ENCODE measurements around the gene CTDSP2. TPM values are rescaled to one million over a fixed set of nuclear protein-coding genes. Genes with fewer than 3 reads are reported as not detected.

Gene CTDSP2
- total and polyA plus RNA-seq, 12 donors: 31.2 to 138 (median 82.7) TPM

DNA sequence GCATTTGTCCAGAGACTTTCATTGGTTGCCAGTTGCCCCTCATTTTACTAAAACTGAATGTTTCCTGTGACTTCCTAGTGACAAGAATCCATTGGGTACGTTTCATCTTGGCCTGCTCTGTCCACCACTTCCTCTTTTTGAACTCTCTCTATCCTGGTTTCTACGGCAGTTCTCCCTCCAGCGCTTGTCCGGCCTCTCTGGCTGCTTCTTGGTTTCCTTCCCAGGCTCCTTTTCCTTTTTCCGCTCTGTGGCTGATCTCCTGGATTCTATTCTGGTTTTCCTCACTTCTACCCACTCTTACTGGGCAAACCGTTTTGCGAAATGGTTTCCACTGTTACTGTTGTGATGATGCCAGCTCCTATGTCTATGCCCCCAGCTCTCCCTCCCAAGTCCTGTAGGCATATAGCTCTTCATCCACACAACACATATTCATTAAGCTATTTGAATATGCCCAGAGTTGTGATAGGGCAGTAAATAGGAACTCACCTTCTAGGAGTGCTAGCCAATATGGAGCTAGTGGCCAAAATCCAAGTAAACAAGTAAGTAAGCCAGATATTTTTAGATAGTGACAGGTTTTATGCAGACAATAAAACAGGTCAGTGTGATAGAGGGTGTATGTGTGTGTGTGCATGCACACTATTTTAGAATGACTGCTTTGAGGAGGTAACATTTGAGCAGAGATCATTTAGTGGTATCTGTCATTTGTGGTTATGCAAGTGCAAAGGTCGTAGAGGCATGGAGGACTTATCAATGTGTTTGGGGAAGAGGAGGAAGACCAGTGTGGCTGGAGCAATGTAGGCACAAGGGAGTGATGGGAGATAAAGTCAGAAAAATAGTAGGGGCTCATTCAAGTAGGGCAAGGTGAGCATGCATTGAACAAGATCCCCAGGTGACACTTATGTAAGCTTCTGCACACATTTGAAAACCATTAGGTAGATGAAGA lies 27.9 kb upstream of the CTDSP2 start:
- 46 to 53% methylated on average over 8 of the region's 8 CpGs for WGBS, 2 donors
- intact Hi-C loops (cut with DNase I): no loop called here
- no peaks in the 10 kb centered on the region for H3K9me3 ChIP-seq
- ATAC-seq (peak in 7 of 8 donors; percentile 40 to 81 (median 54)), DNase-seq (no peak)
- no peaks in the 10 kb centered on the region for H3K36me3 ChIP-seq
- H3K4me3 ChIP-seq: no peak overlapping the region
- H3K27me3 ChIP-seq: no peaks in the 10 kb centered on the region
- peaks cover 6 to 33% (median 23%) of the 10 kb centered on the region in 9 donors for H3K4me1 ChIP-seq
- TF ChIP-seq, protein P1, sequence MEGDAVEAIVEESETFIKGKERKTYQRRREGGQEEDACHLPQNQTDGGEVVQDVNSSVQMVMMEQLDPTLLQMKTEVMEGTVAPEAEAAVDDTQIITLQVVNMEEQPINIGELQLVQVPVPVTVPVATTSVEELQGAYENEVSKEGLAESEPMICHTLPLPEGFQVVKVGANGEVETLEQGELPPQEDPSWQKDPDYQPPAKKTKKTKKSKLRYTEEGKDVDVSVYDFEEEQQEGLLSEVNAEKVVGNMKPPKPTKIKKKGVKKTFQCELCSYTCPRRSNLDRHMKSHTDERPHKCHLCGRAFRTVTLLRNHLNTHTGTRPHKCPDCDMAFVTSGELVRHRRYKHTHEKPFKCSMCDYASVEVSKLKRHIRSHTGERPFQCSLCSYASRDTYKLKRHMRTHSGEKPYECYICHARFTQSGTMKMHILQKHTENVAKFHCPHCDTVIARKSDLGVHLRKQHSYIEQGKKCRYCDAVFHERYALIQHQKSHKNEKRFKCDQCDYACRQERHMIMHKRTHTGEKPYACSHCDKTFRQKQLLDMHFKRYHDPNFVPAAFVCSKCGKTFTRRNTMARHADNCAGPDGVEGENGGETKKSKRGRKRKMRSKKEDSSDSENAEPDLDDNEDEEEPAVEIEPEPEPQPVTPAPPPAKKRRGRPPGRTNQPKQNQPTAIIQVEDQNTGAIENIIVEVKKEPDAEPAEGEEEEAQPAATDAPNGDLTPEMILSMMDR (IDR thresholded peaks at IDR 0.05): no peak
- peak overlapping the region in 8 of 10 donors; percentile 47 to 72 (median 56) for H3K27ac ChIP-seq

GRCh38 chr12:57872362-57872761 lies 25.8 kb upstream of the CTDSP2 start:
- no peak overlapping the region for H3K27ac ChIP-seq
- intact Hi-C loops (cut with DNase I): no loop called here
- H3K4me3 ChIP-seq: no peak overlapping the region
- WGBS, 2 donors: 69 to 71% methylated on average over 2 of the region's 2 CpGs
- ATAC-seq (no peak), DNase-seq (no peak)
- H3K4me1 ChIP-seq: peaks cover 6 to 34% (median 23%) of the 10 kb centered on the region in 9 donors
- TF ChIP-seq, protein P1 (IDR thresholded peaks at IDR 0.05): no peak
- H3K27me3 ChIP-seq: no peaks in the 10 kb centered on the region
- no peaks in the 10 kb centered on the region for H3K36me3 ChIP-seq
- H3K9me3 ChIP-seq: no peaks in the 10 kb centered on the region

DNA sequence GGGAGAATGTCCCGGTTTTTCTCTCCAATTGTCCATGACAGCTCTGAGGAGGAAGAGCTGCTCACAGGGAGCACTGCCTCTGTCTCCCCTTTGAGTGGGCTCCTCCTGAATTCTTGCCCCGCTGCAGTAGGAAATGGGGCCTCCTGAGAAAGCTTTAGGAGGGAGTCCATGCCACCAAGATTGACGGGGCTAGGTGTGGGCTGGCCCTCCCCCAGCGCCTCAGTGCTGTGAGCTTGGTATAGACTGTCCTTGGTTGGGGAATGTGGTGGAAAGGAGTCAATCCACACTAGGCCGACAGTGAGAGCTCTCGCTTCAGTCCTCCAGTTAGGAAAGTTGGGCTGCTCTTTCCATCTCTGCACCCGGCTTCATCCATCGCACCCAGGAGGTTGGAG lies 23.4 kb upstream of the CTDSP2 start:
- DNase-seq (no peak), ATAC-seq (no peak)
- H3K36me3 ChIP-seq: no peaks in the 10 kb centered on the region
- peaks cover 6 to 31% (median 21%) of the 10 kb centered on the region in 9 donors for H3K4me1 ChIP-seq
- H3K27ac ChIP-seq: peak overlapping the region in 5 of 10 donors; percentile 49 to 81 (median 64)
- no peaks in the 10 kb centered on the region for H3K9me3 ChIP-seq
- 93 to 94% methylated on average over 8 of the region's 8 CpGs for WGBS, 2 donors
- H3K27me3 ChIP-seq: no peaks in the 10 kb centered on the region
- intact Hi-C loops (cut with DNase I): no loop called here
- TF ChIP-seq, protein P1 (IDR thresholded peaks at IDR 0.05): no peak
- H3K4me3 ChIP-seq: no peak overlapping the region

- ATAC-seq: peak in 1 of 8 donors; percentile 40
- DNase-seq: no peak
- Histone ChIP-seq H3K4me1 (peaks cover 7 to 31% (median 20%) of the 10 kb centered on the region in 9 donors), H3K9me3 (no peaks in the 10 kb centered on the region), H3K27me3 (no peaks in the 10 kb centered on the region), H3K36me3 (no peaks in the 10 kb centered on the region), H3K27ac (peak overlapping the region in 9 of 10 donors; percentile 15 to 81 (median 62)), H3K4me3 (peak overlapping the region in 1 of 10 donors; percentile 3)
- WGBS, 2 donors: 75 to 83% methylated on average over 11 of the region's 11 CpGs
- intact Hi-C loops (cut with DNase I): no loop called here
- TF ChIP-seq, protein P1 (IDR thresholded peaks at IDR 0.05): no peak
Observed at GRCh38 chr12:57869298-57869926, 22.9 kb upstream of the CTDSP2 start.

Data from heart right ventricle (tissue), 16 donors.